A549 (cell line): ENCODE results near the gene PCDH9.

ENCODE experiments used
- CTCF ChIP-seq: fragments of >200 bp; sonication (Bioruptor Twin); formaldehyde crosslinking; IDR thresholded peaks from 3 replicates; pipeline ENCODE4 v1.5.1; 2016
- ELK1 ChIP-seq: fragments of 150-350 bp; IDR thresholded peaks from 2 replicates; pipeline ENCODE4 v1.6.1; 2014; ENCODE audit warnings: low read depth, mild to moderate bottlenecking, low read length
- PBX3 ChIP-seq: IDR thresholded peaks from 2 replicates; pipeline ENCODE4 v1.6.1; 2012
- POLR2A ChIP-seq: IDR thresholded peaks from 2 replicates; pipeline ENCODE4 v1.6.1; 2012; ENCODE audit warnings: mild to moderate bottlenecking, low read length
- RNF2 ChIP-seq: fragments of 200-600 bp; sonication (generic); IDR thresholded peaks from 2 replicates; pipeline ENCODE4 v1.6.1; 2016; ENCODE audit warnings: low read depth, mild to moderate bottlenecking, antibody characterized with exemption, moderate library complexity, borderline replicate concordance

DNA sequence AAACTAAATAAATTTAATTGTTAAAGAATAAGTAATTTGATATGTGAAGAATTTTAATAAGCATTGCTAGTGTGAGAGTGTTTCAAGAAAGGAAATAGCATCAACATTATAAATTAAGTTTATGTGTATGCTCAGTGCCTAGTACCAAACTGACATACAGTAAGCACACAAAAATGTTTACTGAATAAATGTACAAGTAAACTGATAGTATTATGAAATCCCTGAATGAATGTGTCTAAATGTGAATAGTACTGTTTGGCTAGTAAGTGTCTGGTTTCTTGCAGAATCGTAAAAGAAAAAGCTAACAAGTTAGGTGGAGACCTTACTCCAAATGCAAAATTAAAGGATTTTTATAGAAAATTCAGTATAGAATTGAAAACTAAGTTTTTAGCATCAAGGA lies 233.6 kb downstream of the PCDH9 start:
- TF ChIP-seq CTCF = no peak
- no peak for TF ChIP-seq RNF2
- TF ChIP-seq ELK1 = no peak
- TF ChIP-seq PBX3 = no peak
- TF ChIP-seq POLR2A = no peak
